Stimulated activated memory B cell treated with anti-CD40 and anti-IgM and Interleukin-4, amounts not matched to agents 10 μg/mL and 1 μg/mL and 100 μg/mL, for 72 hours (primary cell): ENCODE measurements around the gene DLGAP4.

Experiments
- ATAC-seq: fragments of 150-1000 bp; cut with Tn5 transposase; 2 replicates; pipeline ENCODE4 v1.10.0; 2021
- H3K27ac Mint-ChIP-seq: one replicate; pipeline ENCODE4 v1.8.0; 2022; ENCODE audit warnings: mild to moderate bottlenecking, mixed read lengths
- H3K27me3 Mint-ChIP-seq: one replicate; pipeline ENCODE4 v1.8.0; 2022; ENCODE audit warnings: mixed read lengths
- H3K36me3 Mint-ChIP-seq: one replicate; pipeline ENCODE4 v1.8.0; 2022; ENCODE audit warnings: mixed read lengths
- H3K4me1 Mint-ChIP-seq: one replicate; pipeline ENCODE4 v1.8.0; 2022; ENCODE audit warnings: mixed read lengths
- H3K4me3 Mint-ChIP-seq: one replicate; pipeline ENCODE4 v1.8.0; 2022; ENCODE audit warnings: mild to moderate bottlenecking, moderate library complexity, mixed read lengths
- H3K9me3 Mint-ChIP-seq: one replicate; pipeline ENCODE4 v1.8.0; 2022; ENCODE audit warnings: mixed read lengths

DLGAP4 gene

GRCh38 chr20:36407199-36407733, 101.1 kb downstream of the DLGAP4 start:
- no peak for ATAC-seq
- Mint-ChIP-seq H3K36me3 (no peaks in the 10 kb centered on the region), H3K9me3 (peaks cover 2% of the 10 kb centered on the region), H3K27ac (no peak overlapping the region), H3K27me3 (peaks cover 50% of the 10 kb centered on the region), H3K4me1 (no peaks in the 10 kb centered on the region), H3K4me3 (no peak overlapping the region)

GRCh38 chr20:36408219-36408618, 102.1 kb downstream of the DLGAP4 start:
- Mint-ChIP-seq H3K9me3 (no peaks in the 10 kb centered on the region), H3K27ac (no peak overlapping the region), H3K27me3 (peaks cover 41% of the 10 kb centered on the region), H3K4me3 (no peak overlapping the region), H3K4me1 (no peaks in the 10 kb centered on the region), H3K36me3 (no peaks in the 10 kb centered on the region)
- ATAC-seq = no peak

- H3K27me3 Mint-ChIP-seq = peaks cover 35% of the 10 kb centered on the region
- no peak overlapping the region for H3K27ac Mint-ChIP-seq
- peak; percentile 8 for ATAC-seq
- H3K36me3 Mint-ChIP-seq = no peaks in the 10 kb centered on the region
- H3K9me3 Mint-ChIP-seq = no peaks in the 10 kb centered on the region
- H3K4me3 Mint-ChIP-seq = no peak overlapping the region
- H3K4me1 Mint-ChIP-seq = no peaks in the 10 kb centered on the region
These were observed 105.8 kb downstream of the DLGAP4 start for GRCh38 chr20:36411861-36412454.

GRCh38 chr20:36415475-36416002, 109.4 kb downstream of the DLGAP4 start:
- H3K27ac Mint-ChIP-seq = no peak overlapping the region
- H3K9me3 Mint-ChIP-seq = no peaks in the 10 kb centered on the region
- ATAC-seq = no peak
- no peak overlapping the region for H3K4me3 Mint-ChIP-seq
- no peaks in the 10 kb centered on the region for H3K36me3 Mint-ChIP-seq
- no peaks in the 10 kb centered on the region for H3K4me1 Mint-ChIP-seq
- peaks cover 44% of the 10 kb centered on the region for H3K27me3 Mint-ChIP-seq

DNA sequence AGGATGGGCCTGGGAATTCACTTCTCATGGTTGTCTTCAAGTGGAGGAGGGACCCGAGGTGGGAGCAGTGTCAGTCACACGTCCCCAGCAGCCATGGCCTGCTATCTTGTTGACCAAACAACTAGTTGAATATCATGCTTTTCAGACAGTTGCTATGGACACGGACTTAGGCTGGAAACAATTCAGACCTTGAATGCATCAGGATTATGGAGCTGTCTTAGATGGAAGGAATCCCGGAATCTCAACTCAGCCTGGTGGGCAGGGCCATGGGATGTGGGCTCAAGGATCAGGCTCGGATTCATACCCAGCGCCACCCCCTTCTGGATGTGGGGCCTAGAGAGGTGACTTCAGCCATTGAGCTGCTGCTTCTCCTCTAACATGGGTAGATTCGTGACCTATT, 112.6 kb downstream of the DLGAP4 start:
- ATAC-seq = no peak
- no peak overlapping the region for H3K4me3 Mint-ChIP-seq
- H3K4me1 Mint-ChIP-seq = no peaks in the 10 kb centered on the region
- peaks cover 59% of the 10 kb centered on the region for H3K27me3 Mint-ChIP-seq
- H3K36me3 Mint-ChIP-seq = no peaks in the 10 kb centered on the region
- H3K27ac Mint-ChIP-seq = no peak overlapping the region
- H3K9me3 Mint-ChIP-seq = no peaks in the 10 kb centered on the region

DNA sequence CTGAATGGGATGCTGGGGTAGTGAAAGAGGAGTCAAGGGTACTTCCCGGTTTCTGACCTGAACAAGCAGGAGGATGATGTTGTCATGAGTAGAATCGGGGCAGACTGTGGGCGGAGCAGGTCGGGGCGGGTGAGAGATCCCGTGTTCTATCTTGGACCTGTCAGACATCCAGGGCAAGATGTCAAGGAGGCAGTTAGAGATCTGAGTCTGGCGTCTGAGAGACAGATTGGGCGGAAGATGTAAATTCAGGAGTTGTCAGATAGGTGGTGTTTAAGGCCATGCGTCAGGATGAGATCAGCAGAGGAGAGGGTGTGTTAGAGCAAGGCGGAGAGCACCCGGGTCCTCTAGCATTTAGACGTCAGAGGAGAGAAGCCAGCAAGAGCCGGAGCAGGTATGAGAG, 115.5 kb downstream of the DLGAP4 start:
- Mint-ChIP-seq H3K27ac (no peak overlapping the region), H3K9me3 (no peaks in the 10 kb centered on the region), H3K36me3 (no peaks in the 10 kb centered on the region), H3K4me1 (no peaks in the 10 kb centered on the region), H3K4me3 (no peak overlapping the region), H3K27me3 (peaks cover 47% of the 10 kb centered on the region)
- ATAC-seq = no peak

- ATAC-seq = no peak
- Mint-ChIP-seq H3K4me3 (no peak overlapping the region), H3K27me3 (peaks cover 35% of the 10 kb centered on the region), H3K4me1 (no peaks in the 10 kb centered on the region), H3K9me3 (no peaks in the 10 kb centered on the region), H3K27ac (no peak overlapping the region), H3K36me3 (no peaks in the 10 kb centered on the region)
These were observed 118.2 kb downstream of the DLGAP4 start for GRCh38 chr20:36424314-36424713.

- H3K27ac Mint-ChIP-seq = no peak overlapping the region
- ATAC-seq = no peak
- H3K9me3 Mint-ChIP-seq = no peaks in the 10 kb centered on the region
- peaks cover 34% of the 10 kb centered on the region for H3K27me3 Mint-ChIP-seq
- H3K36me3 Mint-ChIP-seq = no peaks in the 10 kb centered on the region
- no peak overlapping the region for H3K4me3 Mint-ChIP-seq
- H3K4me1 Mint-ChIP-seq = no peaks in the 10 kb centered on the region
These were observed 119.0 kb downstream of the DLGAP4 start for GRCh38 chr20:36425166-36425565.

DNA sequence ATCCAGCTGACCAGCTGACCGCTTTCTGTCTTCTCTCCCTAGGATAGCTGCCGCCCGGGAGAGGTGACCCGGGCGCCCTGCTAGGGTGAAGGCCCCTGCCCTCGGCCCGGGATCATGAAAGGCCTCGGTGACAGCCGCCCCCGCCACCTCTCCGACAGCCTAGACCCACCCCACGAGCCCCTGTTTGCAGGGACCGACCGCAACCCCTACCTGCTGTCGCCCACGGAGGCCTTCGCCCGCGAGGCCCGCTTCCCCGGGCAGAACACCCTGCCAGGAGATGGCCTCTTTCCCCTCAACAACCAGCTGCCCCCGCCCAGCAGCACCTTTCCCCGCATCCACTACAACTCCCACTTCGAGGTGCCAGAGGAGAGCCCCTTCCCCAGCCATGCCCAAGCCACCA, 125.5 kb downstream of the DLGAP4 start:
- Mint-ChIP-seq H3K4me3 (no peak overlapping the region), H3K36me3 (no peaks in the 10 kb centered on the region), H3K4me1 (peaks cover 8% of the 10 kb centered on the region), H3K9me3 (no peaks in the 10 kb centered on the region), H3K27me3 (peaks cover 9% of the 10 kb centered on the region), H3K27ac (no peak overlapping the region)
- ATAC-seq = no peak

- H3K36me3 Mint-ChIP-seq = no peaks in the 10 kb centered on the region
- no peaks in the 10 kb centered on the region for H3K9me3 Mint-ChIP-seq
- no peak overlapping the region for H3K27ac Mint-ChIP-seq
- peaks cover 14% of the 10 kb centered on the region for H3K27me3 Mint-ChIP-seq
- ATAC-seq = no peak
- peaks cover 12% of the 10 kb centered on the region for H3K4me1 Mint-ChIP-seq
- H3K4me3 Mint-ChIP-seq = no peak overlapping the region
These were observed 126.0 kb downstream of the DLGAP4 start for GRCh38 chr20:36432096-36432495.

DNA sequence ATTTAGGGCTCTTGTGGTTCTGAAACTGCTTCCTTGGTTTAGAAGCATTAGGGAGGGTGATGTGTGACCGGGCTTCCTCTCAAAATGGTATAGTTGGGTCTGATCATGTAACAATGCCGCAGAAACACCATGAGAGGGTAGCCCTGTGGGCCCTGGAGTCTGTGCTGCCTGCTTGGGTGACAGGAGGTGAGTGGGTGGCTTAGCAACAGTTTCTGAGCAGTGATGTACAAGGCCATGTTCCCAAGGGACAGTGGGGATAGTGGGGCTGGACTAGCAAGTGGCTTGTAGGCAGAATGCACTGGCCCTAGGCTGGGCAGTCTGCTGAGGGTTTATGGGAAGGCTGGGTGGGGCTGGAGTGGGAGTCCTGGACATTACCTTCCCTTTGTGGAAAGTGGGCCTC, 128.2 kb downstream of the DLGAP4 start:
- Mint-ChIP-seq H3K27me3 (peaks cover 23% of the 10 kb centered on the region), H3K9me3 (no peaks in the 10 kb centered on the region), H3K36me3 (no peaks in the 10 kb centered on the region), H3K4me3 (no peak overlapping the region), H3K27ac (no peak overlapping the region), H3K4me1 (peaks cover 13% of the 10 kb centered on the region)
- ATAC-seq = peak; percentile 59

DNA sequence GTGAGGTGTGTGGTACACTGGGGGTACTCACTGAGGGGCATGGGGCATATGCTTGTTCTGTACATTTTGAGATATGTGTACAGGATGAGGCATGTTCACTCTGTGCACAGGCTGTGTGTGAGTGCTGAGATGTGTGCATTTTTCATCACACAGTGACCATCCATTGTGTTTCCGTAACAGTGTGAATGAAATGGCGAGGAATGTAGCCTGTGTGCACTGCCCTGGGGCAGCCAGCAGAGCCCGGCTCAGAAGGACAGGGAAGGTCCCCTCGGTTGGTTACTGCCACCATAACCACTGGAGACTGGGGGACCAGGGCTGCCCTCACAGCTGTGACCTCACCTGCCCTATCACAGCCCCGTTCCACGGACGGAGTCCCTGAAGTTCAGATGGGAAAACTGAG, 129.0 kb downstream of the DLGAP4 start:
- Mint-ChIP-seq H3K27ac (no peak overlapping the region), H3K36me3 (no peaks in the 10 kb centered on the region)

GRCh38 chr20:36435592-36436541, 129.7 kb downstream of the DLGAP4 start:
- peaks cover 20% of the 10 kb centered on the region for H3K27me3 Mint-ChIP-seq
- H3K9me3 Mint-ChIP-seq = no peaks in the 10 kb centered on the region
- H3K4me1 Mint-ChIP-seq = peaks cover 13% of the 10 kb centered on the region
- peak; percentile 73 for ATAC-seq
- no peak overlapping the region for H3K27ac Mint-ChIP-seq
- H3K36me3 Mint-ChIP-seq = no peaks in the 10 kb centered on the region
- H3K4me3 Mint-ChIP-seq = peak overlapping the region; percentile 51

More for the DNA sequence above, 129.0 kb downstream of the DLGAP4 start:
- H3K9me3 Mint-ChIP-seq = no peaks in the 10 kb centered on the region
- H3K27me3 Mint-ChIP-seq = peaks cover 16% of the 10 kb centered on the region
- no peak for ATAC-seq
- H3K4me1 Mint-ChIP-seq = peaks cover 13% of the 10 kb centered on the region
- H3K4me3 Mint-ChIP-seq = no peak overlapping the region

GRCh38 chr20:36439040-36439730, 133.0 kb downstream of the DLGAP4 start:
- peaks cover 11% of the 10 kb centered on the region for H3K4me1 Mint-ChIP-seq
- H3K36me3 Mint-ChIP-seq = no peaks in the 10 kb centered on the region
- H3K27me3 Mint-ChIP-seq = peaks cover 32% of the 10 kb centered on the region
- no peak overlapping the region for H3K27ac Mint-ChIP-seq
- no peak for ATAC-seq
- H3K4me3 Mint-ChIP-seq = no peak overlapping the region
- no peaks in the 10 kb centered on the region for H3K9me3 Mint-ChIP-seq

GRCh38 chr20:36439731-36440072, 133.6 kb downstream of the DLGAP4 start:
- Mint-ChIP-seq H3K9me3 (no peaks in the 10 kb centered on the region), H3K27me3 (peaks cover 32% of the 10 kb centered on the region), H3K4me3 (no peak overlapping the region), H3K27ac (no peak overlapping the region), H3K36me3 (no peaks in the 10 kb centered on the region), H3K4me1 (peaks cover 7% of the 10 kb centered on the region)
- ATAC-seq = no peak
